Measurements from ENCODE around the gene ZBTB20.

Gene ZBTB20

DNA sequence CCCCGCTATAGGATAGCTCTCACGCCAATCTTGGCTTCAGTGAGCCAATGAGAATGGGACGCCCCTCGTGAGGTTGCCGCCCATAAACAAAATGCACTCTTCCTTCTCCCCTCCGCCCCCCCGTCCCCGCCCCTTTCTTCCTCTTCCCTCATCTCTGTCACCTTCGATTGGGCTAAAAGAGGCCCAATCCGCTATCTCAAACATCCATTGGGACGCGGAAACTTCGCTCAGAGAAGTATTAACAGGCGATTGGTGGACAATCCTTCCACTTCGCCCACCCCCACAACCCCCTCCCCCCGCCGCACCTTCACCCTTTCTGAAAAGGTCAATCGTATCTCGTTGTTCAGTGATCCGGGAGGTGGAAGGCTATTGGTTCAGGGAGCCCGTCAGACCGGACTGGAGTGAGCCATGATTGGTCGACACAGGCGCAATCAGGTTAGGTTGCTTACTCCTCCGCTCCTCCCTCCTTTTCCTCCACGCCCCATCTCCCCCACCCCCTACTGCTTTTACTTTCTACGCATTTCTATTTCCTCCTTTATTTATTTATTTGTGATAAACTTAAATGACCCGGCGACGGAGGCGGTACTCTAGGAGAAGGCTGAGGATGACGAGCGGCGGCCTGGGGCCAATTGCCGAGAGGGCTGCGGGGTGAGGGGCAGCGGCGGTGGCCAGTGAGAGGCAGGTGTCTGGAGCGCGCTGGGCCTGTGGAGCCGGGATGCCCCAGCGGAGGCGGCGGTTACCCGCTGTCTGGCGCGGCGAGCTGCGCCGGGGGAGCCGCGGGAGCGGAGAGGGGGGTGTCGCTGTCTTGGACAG, 447 bp upstream of the ZBTB20 start:
- ChIA-PET CTCF (no interaction called here), POLR2A (interaction anchor here (0.9 kb wide), 1 partner anchor 642 kb away, joined by 3 read pairs; no protein-coding TSS in a partner anchor)
- TF ChIP-seq, protein P1, sequence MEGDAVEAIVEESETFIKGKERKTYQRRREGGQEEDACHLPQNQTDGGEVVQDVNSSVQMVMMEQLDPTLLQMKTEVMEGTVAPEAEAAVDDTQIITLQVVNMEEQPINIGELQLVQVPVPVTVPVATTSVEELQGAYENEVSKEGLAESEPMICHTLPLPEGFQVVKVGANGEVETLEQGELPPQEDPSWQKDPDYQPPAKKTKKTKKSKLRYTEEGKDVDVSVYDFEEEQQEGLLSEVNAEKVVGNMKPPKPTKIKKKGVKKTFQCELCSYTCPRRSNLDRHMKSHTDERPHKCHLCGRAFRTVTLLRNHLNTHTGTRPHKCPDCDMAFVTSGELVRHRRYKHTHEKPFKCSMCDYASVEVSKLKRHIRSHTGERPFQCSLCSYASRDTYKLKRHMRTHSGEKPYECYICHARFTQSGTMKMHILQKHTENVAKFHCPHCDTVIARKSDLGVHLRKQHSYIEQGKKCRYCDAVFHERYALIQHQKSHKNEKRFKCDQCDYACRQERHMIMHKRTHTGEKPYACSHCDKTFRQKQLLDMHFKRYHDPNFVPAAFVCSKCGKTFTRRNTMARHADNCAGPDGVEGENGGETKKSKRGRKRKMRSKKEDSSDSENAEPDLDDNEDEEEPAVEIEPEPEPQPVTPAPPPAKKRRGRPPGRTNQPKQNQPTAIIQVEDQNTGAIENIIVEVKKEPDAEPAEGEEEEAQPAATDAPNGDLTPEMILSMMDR (IDR thresholded peaks at IDR 0.05; ENCODE audit: insufficient read depth, low read length, missing control alignments): no peak
- H3K4me3 ChIP-seq (ENCODE audit: low read depth, low read length): peak overlapping the region; percentile 78
- peak; percentile 99 for DNase-seq (ENCODE audit: low read depth, low spot score)

DNA sequence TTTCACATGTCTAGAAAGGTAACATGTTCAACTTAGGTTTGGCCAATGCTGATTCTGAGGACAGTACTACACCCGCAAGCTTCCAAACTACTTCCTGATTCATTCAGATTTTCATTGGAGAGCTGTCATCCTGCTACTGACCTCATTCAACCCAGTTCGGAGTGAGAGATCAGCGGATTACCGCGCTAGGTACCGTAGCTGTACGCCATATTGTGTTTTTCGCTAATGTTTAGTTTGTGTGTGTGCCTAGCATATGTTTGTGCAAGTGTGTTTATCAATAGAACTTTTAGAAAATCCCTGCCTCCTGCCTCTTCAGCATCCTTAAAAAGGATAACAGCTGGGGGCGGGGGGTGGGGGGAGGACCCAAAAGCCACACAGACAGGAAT, 1.1 kb downstream of the ZBTB20 start:
- CTCF ChIA-PET: interaction anchor here (0.7 to 1.7 kb wide), 6 partner anchors 11 to 639 kb away, joined by 3 to 4 read pairs (median 4); no protein-coding TSS in a partner anchor
- peak; percentile 31 for DNase-seq (ENCODE audit: low read depth, low spot score)

DNA sequence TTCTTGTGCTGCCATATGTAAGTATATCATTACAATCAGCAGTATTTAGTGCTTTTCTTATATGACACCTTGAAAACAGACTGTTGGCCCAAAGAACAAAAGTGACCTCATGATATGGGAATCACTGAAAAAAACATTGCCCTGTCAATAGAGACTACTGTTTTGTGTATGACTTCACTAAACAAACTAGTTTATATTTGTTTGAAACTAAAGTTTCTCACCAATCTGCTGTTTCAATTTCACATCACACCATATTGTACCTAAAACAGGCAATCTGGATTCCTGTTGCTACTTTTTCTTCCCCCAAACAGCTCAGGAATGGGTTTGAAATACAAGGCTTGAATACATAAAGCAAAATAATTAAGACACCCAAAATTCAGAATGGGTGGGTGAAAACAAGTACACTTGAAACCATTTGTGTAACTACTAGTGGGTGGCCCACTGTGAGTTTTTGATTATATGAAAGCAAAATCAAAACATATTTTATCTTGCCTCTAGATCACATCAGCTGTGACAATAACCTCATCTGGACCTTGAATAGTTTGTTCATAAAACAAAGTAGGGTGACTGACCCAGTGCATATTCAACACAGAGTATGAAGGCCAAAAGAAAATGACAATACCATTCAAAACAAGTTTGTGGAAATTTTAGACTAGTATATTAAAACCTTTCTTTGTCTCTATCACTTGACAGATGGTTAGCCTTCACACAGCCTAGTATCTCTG, 5.9 kb downstream of the ZBTB20 start:
- TF ChIP-seq, protein P1 (IDR thresholded peaks at IDR 0.05; ENCODE audit: insufficient read depth, low read length, missing control alignments): no peak
- ChIA-PET CTCF (no interaction called here), POLR2A (no interaction called here)
- H3K4me3 ChIP-seq (ENCODE audit: low read depth, low read length): no peak overlapping the region
- DNase-seq (ENCODE audit: low read depth, low spot score): no peak

More for the DNA sequence above, 1.1 kb downstream of the ZBTB20 start:
- TF ChIP-seq, protein P1 (IDR thresholded peaks at IDR 0.05; ENCODE audit: insufficient read depth, low read length, missing control alignments): no peak
- H3K4me3 ChIP-seq (ENCODE audit: low read depth, low read length): peak overlapping the region; percentile 74
- POLR2A ChIA-PET: interaction anchor here (0.7 to 1.2 kb wide), 5 partner anchors 19 to 762 kb away, joined by 3 to 4 read pairs (median 3); no protein-coding TSS in a partner anchor

DNA sequence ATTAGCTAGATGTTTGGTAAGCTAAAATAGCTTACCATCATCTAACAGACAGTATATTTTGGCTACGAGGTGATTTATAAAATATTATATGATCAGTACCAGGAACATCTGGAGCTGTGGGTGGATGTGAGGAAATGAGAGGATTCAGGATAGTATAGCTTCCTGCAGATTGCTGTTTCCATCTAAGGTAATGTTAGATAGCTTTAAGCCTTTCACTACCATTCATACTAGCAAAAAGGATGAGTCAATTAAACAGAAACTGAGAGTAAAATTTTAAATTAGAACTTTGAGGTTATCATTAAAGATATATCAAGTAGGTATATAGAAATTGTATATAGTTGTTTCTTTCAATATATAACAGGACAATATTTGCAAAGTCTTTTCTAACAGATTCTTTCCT, 8.0 kb downstream of the ZBTB20 start:
- H3K4me3 ChIP-seq (ENCODE audit: low read depth, low read length): no peak overlapping the region
- no peak for DNase-seq (ENCODE audit: low read depth, low spot score)
- CTCF ChIA-PET: no interaction called here
- POLR2A ChIA-PET: no interaction called here
- TF ChIP-seq, protein P1 (IDR thresholded peaks at IDR 0.05; ENCODE audit: insufficient read depth, low read length, missing control alignments): no peak

DNA sequence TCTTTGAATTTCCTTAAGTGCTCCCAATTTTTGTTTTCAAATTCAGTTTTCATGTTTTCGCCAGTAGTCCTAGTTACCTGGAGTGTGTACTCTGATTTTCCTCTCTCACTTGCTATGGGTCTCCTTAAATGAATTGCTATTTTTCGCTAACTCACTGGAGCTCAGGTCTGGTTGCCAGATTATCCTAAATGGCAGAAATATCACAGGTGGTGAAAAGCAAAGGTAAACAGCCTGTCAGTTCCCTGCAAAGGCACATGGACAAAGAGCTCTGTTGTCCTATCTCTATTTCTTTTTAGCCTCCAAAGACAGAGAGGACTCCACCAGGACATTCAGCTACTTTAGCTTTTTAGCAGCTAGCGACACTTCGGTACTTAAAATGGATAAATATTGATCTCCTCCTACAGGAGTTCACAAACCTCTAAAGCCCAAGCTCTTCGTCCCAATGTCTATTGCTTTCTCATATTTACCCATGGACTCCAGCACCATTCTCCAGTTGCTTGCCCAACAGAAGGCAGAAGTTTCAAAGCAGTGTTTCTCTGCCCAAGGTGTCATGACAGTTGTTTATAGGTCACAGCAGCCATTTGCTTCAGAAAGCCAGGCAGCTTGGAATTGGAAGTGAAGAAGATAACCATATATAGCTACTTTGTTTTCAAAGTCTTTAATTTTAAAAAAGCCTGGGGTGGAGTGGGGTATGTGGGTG, 12.3 kb downstream of the ZBTB20 start:
- no peak for DNase-seq (ENCODE audit: low read depth, low spot score)
- ChIA-PET POLR2A (no interaction called here), CTCF (interaction anchor here (1.0 to 1.2 kb wide), 3 partner anchors 12 to 83 kb away, joined by 3 read pairs; no protein-coding TSS in a partner anchor)
- no peak overlapping the region for H3K4me3 ChIP-seq (ENCODE audit: low read depth, low read length)
- TF ChIP-seq, protein P1 (IDR thresholded peaks at IDR 0.05; ENCODE audit: insufficient read depth, low read length, missing control alignments): no peak

All from AG04449 (cell line).